ENCODE measurements around the gene ATP8B4. TPM values are rescaled to one million over a fixed set of nuclear protein-coding genes. Genes with fewer than 3 reads are reported as not detected.

The ATP8B4 gene
- total and polyA plus RNA-seq, 2 of the 8 experiments (the other 6 are each of a cell fraction or from before 2014, with no cell fraction given) = 0.17 to 0.24 TPM

GRCh38 chr15:50082066-50082465 is 37.0 kb downstream of the ATP8B4 start:
- H3K18ac ChIP-seq (ENCODE audit: extremely low read depth, low read length) = no peak overlapping the region
- H3K56ac ChIP-seq (replicated peaks; ENCODE audit: insufficient read length, low read depth, low read length) = no peak overlapping the region
- no peak overlapping the region for H3K4me2 ChIP-seq (ENCODE audit: insufficient read depth in 1 of 2, low read depth in 2 of 2, low read length in 2 of 2)
- H4K8ac ChIP-seq (ENCODE audit: extremely low read depth, insufficient read depth, low read length) = no peak overlapping the region
- H3K27ac ChIP-seq (ENCODE audit: low read depth, low read length) = no peak overlapping the region
- H3K36me3 ChIP-seq (ENCODE audit: control insufficient read depth in 2 of 4, insufficient read depth in 4 of 4, low read length in 3 of 4) = no peaks in the 10 kb centered on the region
- POLR2A ChIA-PET (ENCODE audit: partially characterized antibody) = no interaction called here
- no peaks in the 10 kb centered on the region for H3K79me2 ChIP-seq (ENCODE audit: control insufficient read depth in 1 of 2, insufficient read depth in 2 of 2, low read length in 2 of 2)
- no peak overlapping the region for H4K5ac ChIP-seq (ENCODE audit: insufficient read length, low read depth, low read length)
- no peaks in the 10 kb centered on the region for H4K20me1 ChIP-seq (replicated peaks in 1 of 2; ENCODE audit: control insufficient read depth in 1 of 2, insufficient read depth in 2 of 2, low read length in 2 of 2)
- H3K4ac ChIP-seq (replicated peaks; ENCODE audit: insufficient read length, low read depth, low read length) = no peak overlapping the region
- no peak overlapping the region for H2BK5ac ChIP-seq (ENCODE audit: low read depth, low read length)
- H2BK20ac ChIP-seq (ENCODE audit: low read length) = no peak overlapping the region
- DNase-seq (ENCODE audit: low read depth in 1 of 2, low spot score in 2 of 2) (no peak), FAIRE-seq (no peak)
- TF ChIP-seq RBBP5 (IDR thresholded peaks at IDR 0.05; ENCODE audit: borderline replicate concordance, low read depth, low read length) = no peak
- TF ChIP-seq CHD1 (IDR thresholded peaks at IDR 0.05; ENCODE audit: low read depth, low read length) = no peak
- H3K27me3 ChIP-seq (replicated peaks in 1 of 4; ENCODE audit: control insufficient read depth in 3 of 4, extremely low read depth in 1 of 4, insufficient read depth in 3 of 4, low read length in 3 of 4) = no peaks in the 10 kb centered on the region
- no peak overlapping the region for H3K14ac ChIP-seq (ENCODE audit: insufficient read length)
- CTCF ChIA-PET (ENCODE audit: partially characterized antibody) = interaction anchor here (1.0 to 1.3 kb wide), 3 partner anchors 31 to 611 kb away, joined by 3 to 5 read pairs (median 3); no protein-coding TSS in a partner anchor
- no peak overlapping the region for H4K91ac ChIP-seq (replicated peaks; ENCODE audit: insufficient read length, low read length)
- no peak overlapping the region for H3K9ac ChIP-seq (replicated peaks in 1 of 4; ENCODE audit: extremely low read depth in 1 of 4, low read depth in 3 of 4, low read length in 3 of 4)
- no peaks in the 10 kb centered on the region for H3K9me3 ChIP-seq (ENCODE audit: insufficient read depth in 2 of 2, low read depth in 1 of 2, low read length in 1 of 2)
- H2BK120ac ChIP-seq (replicated peaks; ENCODE audit: low read depth, low read length) = no peak overlapping the region
- 53% methylated on average over 2 of the region's 2 CpGs; no CpG with 5 or more reads in 1 of the 2 experiments for WGBS, 2 experiments (ENCODE audit: extremely low coverage in 1 of 2, insufficient coverage in 1 of 2, insufficient read length in 1 of 2, insufficient replicate concordance in 2 of 2, low coverage in 1 of 2, low lambda C conversion rate in 2 of 2, missing lambda C conversion rate in 1 of 2)
- no peak overlapping the region for H2BK12ac ChIP-seq (ENCODE audit: low read depth, low read length)
- no peaks in the 10 kb centered on the region for H3K23me2 ChIP-seq (ENCODE audit: low read depth, low read length)
- no peak overlapping the region for H2AK5ac ChIP-seq (ENCODE audit: low read depth, low read length)
- H3K79me1 ChIP-seq (ENCODE audit: low read depth, low read length) = no peaks in the 10 kb centered on the region
- H2BK15ac ChIP-seq (ENCODE audit: low read length) = no peak overlapping the region
- H3K4me1 ChIP-seq (replicated peaks in 1 of 4; ENCODE audit: control insufficient read depth in 3 of 4, insufficient read depth in 4 of 4, low read length in 3 of 4) = no peaks in the 10 kb centered on the region
- H3K23ac ChIP-seq (ENCODE audit: insufficient read length) = no peak overlapping the region
- H3K4me3 ChIP-seq (ENCODE audit: extremely low read depth in 1 of 4, insufficient read depth in 2 of 4, low read depth in 3 of 4, low read length in 4 of 4) = no peak overlapping the region
- H2AFZ ChIP-seq (ENCODE audit: low read length) = no peak overlapping the region
